SK-N-SH (cell line): ENCODE measurements around the gene RPL7L1. TPM values are rescaled to one million over a fixed set of nuclear protein-coding genes. Genes with fewer than 3 reads are reported as not detected.

Experiments
- CTCF ChIA-PET: fragments of 300-600, 350-600 bp; formaldehyde crosslinking; extraction: SDS; loops from one replicate; lab custom pipeline; 2021; lab: Yijun Ruan, JAX
- POLR2A ChIA-PET: fragments of 350-600 bp; sonication (Branson Sonifier 250); formaldehyde crosslinking; extraction: SDS; loops from one replicate; lab custom pipeline; 2020; ENCODE audit warnings: antibody characterized with exemption, inconsistent platforms; lab: Yijun Ruan, JAX
- DNase-seq: peaks from one replicate; pipeline ENCODE4 v3.0.0; 2012
- H2AFZ ChIP-seq: fragments of 200-600 bp; sonication (generic); 2 replicates; pipeline ENCODE4 v1.8.1; 2016; ENCODE audit warnings: antibody characterized with exemption, mild to moderate bottlenecking, low read depth
- H3F3A ChIP-seq: fragments of 200-600 bp; sonication (generic); replicated peaks from 2 replicates; pipeline ENCODE3; 2016; ENCODE audit warnings: antibody characterized with exemption, mild to moderate bottlenecking; ENCODE audit not compliant: insufficient read depth
- H3K27ac ChIP-seq, 2 experiments: fragments of 200-500 bp in 1 of 2; fragments of 200-600 bp in 1 of 2; sonication (Bioruptor generic) in 1 of 2; sonication (generic), shearing (Covaris generic) in 1 of 2; 2 replicates each; pipeline versions ENCODE4 v1.5.1 to v1.6.1; 2014 to 2016; ENCODE audit warnings: low read depth in 2 of 2, inconsistent platforms in 1 of 2, low read length in 1 of 2, mild to moderate bottlenecking in 1 of 2, mixed read lengths in 1 of 2
- H3K27me3 ChIP-seq: fragments of 200-600 bp; sonication (generic), shearing (Covaris generic); 2 replicates; pipeline ENCODE4 v1.6.1; 2016; ENCODE audit warnings: mixed run types; ENCODE audit not compliant: insufficient read depth
- H3K36me3 ChIP-seq, 2 experiments: fragments of 200-500 bp in 1 of 2; fragments of 200-600 bp in 1 of 2; sonication (Bioruptor generic) in 1 of 2; sonication (generic) in 1 of 2; replicated peaks in 1 of 2; 2 replicates each; pipeline versions ENCODE3 to v1.5.1; 2014 to 2016; ENCODE audit warnings: low read length in 1 of 2, mild to moderate bottlenecking in 1 of 2; ENCODE audit not compliant: insufficient read depth in 2 of 2, control insufficient read depth in 1 of 2
- H3K4me1 ChIP-seq, 2 experiments: fragments of 200-500 bp in 1 of 2; fragments of 200-600 bp in 1 of 2; sonication (Bioruptor generic) in 1 of 2; sonication (generic), shearing (Covaris generic) in 1 of 2; 2 replicates each; pipeline versions ENCODE4 v1.5.1 to v1.6.1; 2014 to 2016; ENCODE audit warnings: low read depth in 1 of 2, low read length in 1 of 2, mixed run types in 1 of 2; ENCODE audit not compliant: insufficient read depth in 2 of 2, control insufficient read depth in 1 of 2
- H3K4me2 ChIP-seq: fragments of 200-600 bp; sonication (generic), shearing (Covaris generic); 2 replicates; pipeline ENCODE4 v1.6.1; 2017; ENCODE audit warnings: mixed run types
- H3K4me3 ChIP-seq, 2 experiments: fragments of 200-500 bp in 1 of 2; fragments of 200-600 bp in 1 of 2; sonication (Bioruptor generic) in 1 of 2; sonication (generic), shearing (Covaris generic) in 1 of 2; 2 replicates each; pipeline versions ENCODE4 v1.5.1 to v1.8.1; 2014 to 2016; ENCODE audit warnings: low read depth in 2 of 2, inconsistent platforms in 1 of 2, low read length in 1 of 2, mild to moderate bottlenecking in 1 of 2, mixed read lengths in 1 of 2, moderate library complexity in 1 of 2
- H3K79me2 ChIP-seq: fragments of 200-600 bp; sonication (generic); 2 replicates; pipeline ENCODE4 v1.8.1; 2017; ENCODE audit warnings: mild to moderate bottlenecking; ENCODE audit not compliant: insufficient read depth
- H3K9ac ChIP-seq: fragments of 200-600 bp; sonication (generic); 2 replicates; pipeline ENCODE4 v1.6.1; 2017; ENCODE audit warnings: mixed run types
- H3K9me2 ChIP-seq: fragments of 200-600 bp; sonication (generic); 2 replicates; pipeline ENCODE4 v1.6.1; 2017; ENCODE audit warnings: mixed run types
- H3K9me3 ChIP-seq: fragments of 200-600 bp; sonication (generic); 2 replicates; pipeline ENCODE4 v1.6.1; 2017; ENCODE audit warnings: mixed run types, mild to moderate bottlenecking, moderate library complexity
- H4K20me1 ChIP-seq: fragments of 200-600 bp; sonication (generic); 2 replicates; pipeline ENCODE4 v1.6.1; 2017; ENCODE audit warnings: mild to moderate bottlenecking, mixed run types; ENCODE audit not compliant: insufficient read depth
- CTCF ChIP-seq: fragments of 200-600 bp; sonication (generic); IDR thresholded peaks from 2 replicates; pipeline ENCODE4 v1.6.1; 2017; ENCODE audit warnings: antibody characterized with exemption, mild to moderate bottlenecking, moderate library complexity
- EZH2phosphoT487 ChIP-seq: fragments of 200-600 bp; sonication (generic); IDR thresholded peaks from 2 replicates; pipeline ENCODE4 v1.6.1; 2017; ENCODE audit warnings: low read depth, mixed run types, mild to moderate bottlenecking, antibody characterized with exemption, moderate library complexity, borderline replicate concordance
- FOXJ3 ChIP-seq: sonication (generic); formaldehyde crosslinking; IDR thresholded peaks from 2 replicates; pipeline ENCODE4 v1.5.1; 2020; ENCODE audit warnings: mild to moderate bottlenecking, missing genetic modification reagents
- GATA2 ChIP-seq: sonication (generic); formaldehyde crosslinking; IDR thresholded peaks from 2 replicates; pipeline ENCODE4 v1.5.0; 2020; ENCODE audit warnings: mild to moderate bottlenecking, missing genetic modification reagents
- MAX ChIP-seq: IDR thresholded peaks from 2 replicates; pipeline ENCODE4 v1.4.0; 2012; ENCODE audit warnings: low read depth
- MEF2A ChIP-seq: IDR thresholded peaks from 2 replicates; pipeline ENCODE4 v1.4.0; 2012; ENCODE audit warnings: low read depth, borderline replicate concordance
- NRF1 ChIP-seq: IDR thresholded peaks from 2 replicates; pipeline ENCODE4 v1.6.1; 2012; ENCODE audit warnings: low read depth, mild to moderate bottlenecking, low read length
- POLR2AphosphoS5 ChIP-seq: IDR thresholded peaks from 2 replicates; pipeline ENCODE4 v1.6.1; 2012; ENCODE audit warnings: low read depth, low read length
- REST ChIP-seq: IDR thresholded peaks from 2 replicates; pipeline ENCODE4 v1.6.1; 2012; ENCODE audit warnings: mild to moderate bottlenecking, low read depth, low read length, moderate library complexity
- TAF1 ChIP-seq: IDR thresholded peaks from 2 replicates; pipeline ENCODE4 v1.6.1; 2012; ENCODE audit warnings: low read depth, mild to moderate bottlenecking, low read length, moderate library complexity, borderline replicate concordance
- USF1 ChIP-seq: IDR thresholded peaks from 2 replicates; pipeline ENCODE4 v1.4.0; 2012; ENCODE audit warnings: low read depth, borderline replicate concordance
- YY1 ChIP-seq: IDR thresholded peaks from 2 replicates; pipeline ENCODE4 v1.4.0; 2012; ENCODE audit warnings: low read depth, mild to moderate bottlenecking
- WGBS: methylation state at CpG from one replicate; pipeline ENCODE4 v1.1.6; 2017; ENCODE audit warnings: low lambda C conversion rate; 5-methylcytosine and 5-hydroxymethylcytosine counted together
- polyA plus RNA-seq, 3 experiments: library from polyadenylated mRNA; depleted of rRNA; stranded (reverse); fragments of >200 nt; gene quantifications; 2 replicates each; pipeline ENCODE4 v1.2.3, GENCODE V29; 2012

Gene RPL7L1
- polyA plus RNA-seq, 1 of the 3 experiments (the other 2 are of a cell fraction), result 22.1 TPM

- no peaks in the 10 kb centered on the region for H3K9me2 ChIP-seq
- WGBS, result 80% methylated on average over 5 of the region's 5 CpGs
- no peak overlapping the region for H3K4me2 ChIP-seq
- TF ChIP-seq MEF2A, result no peak
- no peak for TF ChIP-seq NRF1
- POLR2A ChIA-PET, result no interaction called here
- H3K9ac ChIP-seq, result no peak overlapping the region
- no peaks in the 10 kb centered on the region for H3K9me3 ChIP-seq
- no peak overlapping the region for H2AFZ ChIP-seq
- H3F3A ChIP-seq, result no peaks in the 10 kb centered on the region
- CTCF ChIA-PET, result no interaction called here
- no peak overlapping the region for H3K4me3 ChIP-seq
- H3K27ac ChIP-seq, result no peak overlapping the region
- no peaks in the 10 kb centered on the region for H4K20me1 ChIP-seq
- H3K4me1 ChIP-seq, result peaks cover 0 to 2% of the 10 kb centered on the region in 2 experiments; a peak in 1 of 4 replicates
- DNase-seq, result no peak
- H3K27me3 ChIP-seq, result no peaks in the 10 kb centered on the region
- no peaks in the 10 kb centered on the region for H3K79me2 ChIP-seq
- H3K36me3 ChIP-seq, result no peaks in the 10 kb centered on the region
Measured at GRCh38 chr6:42907336-42907735, 27.9 kb downstream of the RPL7L1 start.

- Histone ChIP-seq H3K9ac (no peak overlapping the region), H3K27me3 (no peaks in the 10 kb centered on the region)
- WGBS, result 95% methylated on average over 10 of the region's 10 CpGs
- no peak for TF ChIP-seq MAX
- no peak for TF ChIP-seq MEF2A
- TF ChIP-seq CTCF, result no peak
- TF ChIP-seq, all 33 proteins: peak for 0
- no peak overlapping the region for H3K4me2 ChIP-seq
- no peak overlapping the region for H3K4me3 ChIP-seq
- ChIA-PET POLR2A (no interaction called here), CTCF (interaction anchor here (1.6 kb wide), 1 partner anchor 9 kb away, joined by 7 read pairs; no protein-coding TSS in a partner anchor)
- no peaks in the 10 kb centered on the region for H3K79me2 ChIP-seq
- no peaks in the 10 kb centered on the region for H3K4me1 ChIP-seq
- H4K20me1 ChIP-seq, result no peaks in the 10 kb centered on the region
- no peaks in the 10 kb centered on the region for H3K9me2 ChIP-seq
- no peak for DNase-seq
- H2AFZ ChIP-seq, result no peak overlapping the region
- H3K9me3 ChIP-seq, result no peaks in the 10 kb centered on the region
- H3F3A ChIP-seq, result no peaks in the 10 kb centered on the region
- no peaks in the 10 kb centered on the region for H3K36me3 ChIP-seq
- no peak overlapping the region for H3K27ac ChIP-seq
Measured at GRCh38 chr6:42909835-42910234, 30.4 kb downstream of the RPL7L1 start.

- ChIA-PET POLR2A (no interaction called here), CTCF (interaction anchor here (0.9 to 1.6 kb wide), 2 partner anchors 11 to 232 kb away, joined by 3 to 7 read pairs; no protein-coding TSS in a partner anchor)
- no peaks in the 10 kb centered on the region for H3K9me3 ChIP-seq
- WGBS, result 68% methylated on average over 31 of the region's 49 CpGs
- H3K36me3 ChIP-seq, result no peaks in the 10 kb centered on the region
- H3K79me2 ChIP-seq, result no peaks in the 10 kb centered on the region
- no peak overlapping the region for H3K9ac ChIP-seq
- H3K4me3 ChIP-seq, result no peak overlapping the region
- H3K4me1 ChIP-seq, result no peaks in the 10 kb centered on the region
- H3F3A ChIP-seq, result no peaks in the 10 kb centered on the region
- H3K27ac ChIP-seq, result no peak overlapping the region
- H4K20me1 ChIP-seq, result no peaks in the 10 kb centered on the region
- DNase-seq, result peak; percentile 32
- H3K9me2 ChIP-seq, result no peaks in the 10 kb centered on the region
- no peaks in the 10 kb centered on the region for H3K27me3 ChIP-seq
- H3K4me2 ChIP-seq, result no peak overlapping the region
- H2AFZ ChIP-seq, result no peak overlapping the region
- TF ChIP-seq GATA2 (CRISPR knock-in tag) (no peak), USF1 (no peak), MAX (no peak), POLR2AphosphoS5 (no peak), REST (no peak), TAF1 (no peak), YY1 (no peak), EZH2phosphoT487 (no peak), FOXJ3 (CRISPR knock-in tag) (no peak)
Measured at GRCh38 chr6:42911171-42912021, 32.0 kb downstream of the RPL7L1 start.
